NCI-H2081 (cell line): Measurements from ENCODE around the gene MTCL3.

Experiments
- DNase-seq, 2 experiments: peaks; one replicate each; lab custom pipeline; 2025; lab: John Stamatoyannopoulos, UW

The MTCL3 gene

DNA sequence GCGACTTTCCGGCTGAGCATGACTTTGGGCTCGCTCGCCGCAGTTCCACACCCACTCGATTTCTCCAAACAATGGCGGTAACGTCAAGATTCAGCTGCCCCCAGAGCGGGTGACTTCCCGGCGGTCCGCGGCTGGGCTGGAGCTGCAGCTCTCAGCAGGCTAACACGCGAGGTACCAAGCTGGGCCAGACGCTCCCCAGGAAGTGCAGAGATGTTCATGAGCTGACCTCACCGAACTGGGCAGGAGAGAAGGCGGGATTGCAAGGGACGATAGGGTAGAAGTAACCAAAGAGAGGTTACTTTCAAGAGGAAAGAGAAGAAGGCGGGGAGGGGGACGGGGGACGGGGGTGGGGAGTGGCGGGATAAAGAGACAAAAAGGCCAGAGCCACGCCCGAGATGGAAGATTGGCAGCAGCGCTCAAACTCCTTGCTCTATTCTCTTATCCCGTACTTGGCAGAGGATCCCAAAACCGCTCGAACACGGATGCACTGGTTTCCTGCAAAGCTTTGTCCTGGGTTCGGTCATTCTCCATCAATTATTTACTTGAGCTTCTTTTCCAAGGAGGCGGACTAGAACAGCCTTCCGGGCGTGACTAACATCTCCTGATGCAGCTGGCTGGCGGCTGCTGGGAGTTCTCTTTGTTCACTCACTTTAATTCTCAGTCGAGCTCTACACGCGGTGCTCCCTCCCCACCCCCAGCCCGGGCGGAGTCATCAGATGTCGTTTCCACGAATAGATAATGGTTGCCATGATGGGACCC is at the start of gene MTCL3:
MTCL3 (minus strand) TSS at position 626 of the 759 bp plus-strand sequence.
- DNase-seq = peak; percentile 88 to 92

DNA sequence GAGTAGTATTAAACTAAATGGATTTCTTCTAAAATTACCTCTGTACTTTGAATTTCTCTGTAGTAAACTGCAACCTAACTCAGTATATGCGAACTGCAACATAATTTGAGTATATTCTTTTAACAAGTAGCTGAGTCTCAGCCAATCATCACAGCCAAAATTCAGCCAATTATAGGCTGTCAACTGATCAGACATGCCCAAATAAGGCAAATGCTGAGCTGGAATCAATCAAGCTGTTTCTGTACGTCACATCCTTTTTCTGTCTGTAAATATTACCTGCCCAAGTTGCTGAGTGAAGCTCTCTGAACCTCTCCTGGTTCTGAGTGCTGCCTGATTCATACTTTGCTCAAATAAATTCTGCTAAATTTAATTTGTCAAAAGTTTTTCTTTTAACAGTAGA is 48.3 kb upstream of the MTCL3 start:
- no peak for DNase-seq

DNA sequence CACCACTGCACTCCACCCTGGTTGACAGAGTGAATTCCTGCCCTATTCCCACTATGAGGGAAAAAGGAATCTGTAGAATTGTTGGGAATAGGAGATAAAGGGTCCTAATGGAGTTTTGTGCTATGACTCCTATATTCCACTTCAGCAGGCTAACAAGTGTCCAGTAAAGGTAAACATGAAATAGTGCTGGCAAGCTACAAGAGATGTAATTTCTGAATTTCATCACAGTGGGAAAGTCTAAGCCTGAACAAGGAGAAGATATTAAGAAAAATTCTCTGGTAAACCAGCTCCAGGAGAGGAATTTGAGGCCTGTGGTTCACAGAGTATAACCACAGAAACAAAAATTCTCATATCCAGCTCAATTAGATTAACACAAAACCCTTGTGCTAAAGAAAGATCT is 47.5 kb upstream of the MTCL3 start:
- DNase-seq = no peak

DNA sequence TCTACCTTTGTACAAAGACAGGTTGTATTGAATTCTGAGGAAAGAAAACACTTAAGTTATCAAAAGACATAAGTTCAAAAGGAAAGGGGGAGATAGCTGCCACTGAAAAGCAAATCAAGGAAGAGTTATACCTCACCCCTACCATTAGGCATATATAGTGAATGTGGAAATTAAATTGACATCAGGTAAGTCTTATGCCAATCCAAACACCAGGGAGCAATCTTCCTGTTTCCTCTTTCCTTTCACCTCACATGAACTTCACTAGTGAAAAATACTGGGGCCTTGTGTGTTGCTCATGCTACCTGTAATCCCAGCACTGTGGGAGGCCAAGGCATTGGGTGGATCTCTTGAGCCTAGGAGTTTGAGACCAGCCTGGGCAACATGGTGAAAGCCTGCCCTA is 47.0 kb upstream of the MTCL3 start:
- DNase-seq = no peak

DNA sequence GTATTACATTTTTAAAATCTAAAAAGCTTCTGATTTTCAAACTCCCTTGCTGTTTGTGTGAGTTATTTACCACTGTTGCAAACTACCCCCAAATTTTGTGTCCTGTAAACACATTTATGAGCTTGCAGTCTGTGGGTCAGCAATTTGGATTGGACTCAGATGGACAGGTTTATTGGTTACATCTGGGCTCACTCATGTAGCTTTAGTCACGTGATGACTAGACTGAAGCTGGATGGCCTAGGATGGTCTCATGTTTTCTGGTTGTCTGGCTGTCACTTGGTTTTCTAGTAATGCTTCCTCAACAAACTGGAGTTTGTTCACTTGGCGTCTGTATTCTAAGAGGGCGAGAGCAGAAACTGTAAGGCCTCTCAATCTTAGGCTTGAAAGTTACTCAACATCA is 45.6 kb upstream of the MTCL3 start:
- no peak for DNase-seq

DNA sequence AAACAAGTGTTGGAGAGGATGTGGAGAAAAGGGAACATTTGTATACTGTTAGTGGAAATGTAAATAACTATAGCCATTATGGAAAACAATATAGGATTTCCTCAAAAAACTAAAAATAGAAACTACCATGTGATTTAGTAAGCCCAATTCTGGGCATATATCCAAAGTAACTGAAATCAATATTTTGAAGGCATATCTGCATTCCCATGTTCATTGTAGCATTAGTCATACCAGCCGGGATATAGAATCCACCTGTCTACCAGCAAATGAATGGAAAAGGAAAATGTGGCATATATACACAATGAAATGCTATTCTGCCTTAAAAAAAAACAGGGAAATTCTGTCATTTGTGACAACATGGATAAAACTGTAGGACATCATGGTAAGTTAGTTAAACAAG is 42.5 kb upstream of the MTCL3 start:
- DNase-seq = no peak

DNA sequence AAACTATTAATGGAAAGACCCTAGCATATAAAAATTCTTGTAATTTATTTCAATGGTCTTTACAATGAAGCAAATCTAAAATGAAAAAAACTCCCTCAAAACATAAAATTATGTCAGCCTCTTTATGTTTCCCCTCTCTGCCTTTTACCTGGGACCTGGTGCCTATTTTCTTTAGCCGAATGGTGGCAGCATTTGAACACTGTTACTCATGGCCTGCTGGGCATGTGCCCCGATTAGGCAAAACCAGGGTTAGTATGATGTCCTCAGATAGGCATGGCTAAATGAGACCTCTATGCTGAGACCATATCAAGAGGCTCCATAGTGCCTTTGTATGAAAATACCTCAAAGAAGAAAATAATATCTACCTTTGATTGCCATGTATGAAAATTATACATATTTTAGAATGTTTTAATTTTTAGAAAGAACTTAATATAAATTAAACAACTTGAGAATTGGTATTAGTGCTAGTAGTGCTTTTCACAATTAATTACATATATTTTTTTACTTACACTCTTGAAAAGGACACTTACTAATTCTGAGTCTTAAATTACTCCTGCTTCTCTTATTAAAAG is 35.4 kb upstream of the MTCL3 start:
- DNase-seq = peak; percentile 12 to 16

DNA sequence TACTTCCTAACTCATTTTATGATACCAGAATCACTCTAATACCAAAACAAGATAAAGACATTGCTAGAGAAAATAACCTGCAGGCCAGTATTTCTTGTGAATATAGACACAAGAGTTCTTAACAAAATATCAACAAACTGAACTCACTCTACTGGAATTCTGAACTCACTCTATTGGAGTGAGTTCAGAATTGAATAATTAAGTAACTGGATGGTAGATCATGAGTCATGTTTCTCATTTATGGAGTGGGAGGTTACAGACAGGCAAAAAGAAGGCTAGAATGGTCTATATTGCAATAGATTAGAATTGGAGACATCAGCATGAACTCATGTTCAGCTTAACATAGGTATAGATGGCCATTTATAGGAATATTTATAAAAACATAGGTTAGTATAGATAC is 31.3 kb upstream of the MTCL3 start:
- no peak for DNase-seq

DNA sequence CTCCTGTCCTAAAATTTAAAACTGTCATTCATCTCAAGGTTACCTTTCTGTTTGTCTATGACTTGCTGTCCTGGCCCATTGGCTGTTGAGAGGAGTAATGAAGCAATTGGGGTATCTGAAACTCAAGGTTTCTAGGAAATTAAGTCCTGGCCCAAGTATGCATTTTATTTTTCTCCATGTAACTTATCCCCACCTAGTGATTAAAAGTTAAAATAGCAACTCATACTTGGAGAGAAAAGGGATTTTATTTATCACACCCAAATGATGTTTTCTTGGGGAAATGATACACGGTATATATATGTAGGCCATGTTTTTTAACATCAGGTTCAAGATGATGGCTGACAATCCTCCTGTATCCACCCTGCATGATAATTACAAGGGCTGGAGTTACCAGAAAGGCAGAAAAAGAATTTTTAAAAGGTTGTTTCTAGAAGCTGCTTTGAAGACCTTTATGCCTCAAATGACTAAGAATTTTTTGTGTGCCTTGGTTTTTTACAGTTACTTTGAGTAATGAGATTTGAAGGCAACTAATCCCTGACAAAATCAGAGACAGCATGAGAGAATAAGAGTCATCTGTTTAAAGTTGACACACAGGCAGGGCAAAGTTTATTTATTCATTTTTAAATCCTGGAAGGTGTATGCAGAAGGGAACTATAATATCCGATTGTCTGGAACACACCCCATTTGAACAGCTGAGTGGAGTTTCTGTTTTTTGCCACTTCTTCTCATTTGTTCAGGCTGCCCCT is 28.9 kb upstream of the MTCL3 start:
- DNase-seq = no peak

DNA sequence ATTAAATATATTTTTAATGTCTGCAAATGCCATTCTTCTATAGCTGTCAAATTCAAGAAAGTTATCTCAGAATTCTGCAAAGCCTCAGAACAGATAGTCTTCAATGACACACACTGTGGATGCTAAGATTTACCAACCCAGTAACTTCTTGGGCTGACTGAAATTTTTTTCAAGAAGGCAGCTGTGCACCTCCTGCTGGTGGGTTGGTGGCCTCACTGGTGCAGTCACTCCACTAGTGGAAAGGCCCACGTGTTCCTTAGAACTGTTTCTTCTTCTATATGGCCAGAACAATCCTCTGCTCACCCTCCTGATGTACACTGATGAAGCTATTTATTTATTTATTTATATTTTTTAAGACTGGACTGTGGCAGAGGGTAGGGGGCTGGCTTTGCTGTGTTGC is 28.1 kb upstream of the MTCL3 start:
- DNase-seq = no peak

DNA sequence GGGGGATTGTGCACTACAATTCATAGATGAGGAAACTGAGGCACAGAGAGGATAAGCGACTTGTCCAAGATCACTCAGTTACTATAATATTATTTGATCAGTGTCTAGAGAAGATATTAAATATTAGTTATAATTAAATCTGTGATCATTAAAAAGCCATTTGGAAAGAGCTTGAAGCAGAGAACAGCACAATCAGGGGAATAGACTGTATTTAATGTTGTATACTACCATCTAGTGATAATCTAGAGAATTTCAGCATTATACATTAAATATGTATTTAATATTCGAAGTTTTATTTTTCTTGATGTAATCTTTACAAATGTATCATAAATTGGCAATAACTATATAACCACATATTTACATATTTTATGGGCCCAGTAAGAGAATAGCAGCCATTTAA is 20.1 kb upstream of the MTCL3 start:
- DNase-seq = no peak

DNA sequence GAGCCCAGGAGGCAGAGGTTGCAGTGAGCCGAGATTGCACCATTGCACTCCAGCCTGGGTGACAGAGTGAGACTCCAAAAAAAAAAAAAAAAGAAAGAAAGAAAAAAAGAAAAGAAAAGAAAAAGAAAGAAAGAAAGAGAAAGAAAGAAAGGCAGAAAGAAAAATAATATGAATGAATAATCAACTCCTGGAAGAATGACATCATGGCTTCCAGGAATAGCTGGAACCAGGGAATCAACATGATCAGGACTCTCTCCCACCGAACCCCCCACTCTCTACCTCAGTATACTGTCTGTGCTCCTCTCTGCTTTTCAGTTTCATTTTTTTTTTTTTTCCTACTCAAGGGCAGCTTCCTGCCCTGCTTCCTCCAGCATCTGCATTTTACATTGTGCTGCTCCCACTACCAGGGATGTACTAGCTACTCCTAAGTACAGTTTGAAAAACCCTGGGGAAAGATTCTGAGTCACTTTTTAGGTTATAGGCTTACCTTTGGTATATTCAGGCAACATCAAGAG is 19.7 kb upstream of the MTCL3 start:
- DNase-seq = no peak

DNA sequence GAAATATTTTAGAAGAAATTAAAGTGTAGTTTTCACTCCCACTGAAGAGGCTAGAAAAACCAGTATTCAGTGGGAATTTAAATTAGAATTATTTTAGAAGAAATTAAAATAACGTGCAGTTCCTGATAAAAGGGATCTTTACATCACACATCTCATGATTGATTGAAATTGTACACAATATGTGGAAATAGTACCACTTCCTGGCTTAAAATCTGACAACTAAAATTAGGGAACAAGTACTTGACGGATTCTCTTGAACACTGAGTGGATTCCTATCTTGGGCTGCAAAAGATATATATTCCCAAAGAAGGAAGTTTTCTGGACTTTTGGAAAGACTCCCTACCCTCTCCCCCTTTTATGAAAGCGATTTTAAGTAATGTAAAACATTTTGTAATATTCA is 14.6 kb upstream of the MTCL3 start:
- DNase-seq = no peak

DNA sequence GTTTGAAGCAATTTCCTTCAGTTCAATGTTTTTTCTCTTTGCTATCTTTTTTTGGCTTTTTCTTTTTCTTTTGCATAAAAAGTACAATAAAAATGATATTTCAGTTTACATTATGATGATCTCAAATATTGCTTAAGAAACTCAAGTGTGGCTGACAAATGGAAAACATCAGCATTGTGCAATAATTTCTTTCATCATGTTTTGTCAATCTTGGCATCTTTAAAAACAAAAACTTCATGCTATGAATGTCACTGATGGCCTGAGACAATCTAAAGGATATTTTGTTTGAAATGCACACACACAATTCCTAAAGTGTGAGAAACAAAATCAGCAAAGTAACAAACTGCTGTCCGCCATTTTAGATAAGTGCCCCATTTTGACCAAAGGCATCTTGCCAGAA is 13.9 kb upstream of the MTCL3 start:
- no peak for DNase-seq

DNA sequence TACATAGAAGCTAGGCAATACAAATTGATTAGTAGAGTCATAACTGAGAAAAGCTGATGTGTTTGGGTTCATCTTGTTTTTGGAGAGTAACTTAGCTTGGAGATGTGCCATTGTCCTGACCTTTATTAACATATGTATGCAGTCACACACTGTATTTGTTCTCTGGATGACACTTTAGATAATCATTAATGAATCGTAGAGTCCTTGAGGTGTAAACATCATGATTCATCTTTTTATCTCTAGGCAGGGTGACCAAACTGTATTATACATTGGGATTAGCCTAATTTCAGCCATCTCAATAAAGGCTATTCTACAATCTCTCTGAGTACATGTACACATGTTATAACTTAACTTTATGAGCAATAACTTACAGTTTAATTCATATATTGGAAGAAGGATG is 3.6 kb upstream of the MTCL3 start:
- no peak for DNase-seq

DNA sequence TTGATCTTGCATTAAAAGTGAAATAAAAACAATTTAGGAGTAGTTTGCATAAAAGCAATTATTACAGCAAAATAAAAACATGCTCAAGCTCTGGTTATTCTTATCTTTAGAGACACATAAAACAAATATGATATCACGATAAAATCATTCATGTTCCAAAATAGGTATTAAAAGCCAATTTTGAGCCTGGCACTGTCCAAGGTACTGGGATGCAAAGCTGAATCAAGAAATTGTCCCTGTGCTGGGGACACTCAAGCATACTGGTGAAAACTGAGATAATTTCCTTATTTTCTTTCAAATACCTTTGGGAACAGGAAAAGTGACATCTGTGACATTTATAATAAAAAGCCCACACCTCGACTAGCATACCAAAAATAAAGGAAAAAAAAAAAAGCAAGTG is 931 bp upstream of the MTCL3 start:
- no peak for DNase-seq

DNA sequence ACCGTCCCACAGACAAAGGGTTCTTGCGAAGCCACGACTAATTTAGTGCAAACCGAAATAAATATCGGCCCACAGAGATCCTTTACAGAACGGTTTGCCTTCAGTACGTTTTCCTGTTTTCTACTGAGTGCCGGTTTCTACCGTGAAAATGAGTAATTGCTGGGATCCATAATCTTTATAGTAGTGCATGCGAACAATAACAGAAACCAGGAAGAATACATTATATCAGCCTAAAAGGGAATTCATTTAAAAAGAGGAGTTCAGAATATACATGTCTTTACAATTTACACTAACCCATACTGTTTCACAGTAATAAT is 292 bp upstream of the MTCL3 start:
- DNase-seq = no peak

DNA sequence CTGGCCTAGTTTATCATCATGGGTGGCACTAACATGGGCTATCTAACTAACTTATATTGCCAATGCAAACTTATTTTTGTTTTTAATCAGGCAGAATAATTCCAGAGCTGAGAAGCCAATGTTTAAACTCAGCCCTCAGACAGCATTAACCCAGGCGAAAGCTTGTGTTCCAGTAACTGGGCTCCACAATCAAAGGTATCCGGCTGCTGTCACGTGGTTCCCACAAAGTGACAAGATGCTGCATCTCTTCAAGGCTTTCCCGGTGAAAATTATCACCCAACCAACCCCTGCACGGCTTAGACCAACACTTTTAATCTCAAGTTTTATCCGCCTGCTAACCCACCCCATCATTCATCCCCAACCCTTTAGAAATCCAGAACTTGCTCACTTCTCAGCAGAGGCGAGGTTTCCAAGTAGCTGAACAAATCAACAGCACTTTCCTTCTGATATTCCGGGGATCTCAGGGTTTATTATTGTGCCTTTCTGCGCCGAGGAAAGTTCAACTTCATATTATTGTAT is 885 bp downstream of the MTCL3 start:
- DNase-seq = peak; percentile 28 to 49

DNA sequence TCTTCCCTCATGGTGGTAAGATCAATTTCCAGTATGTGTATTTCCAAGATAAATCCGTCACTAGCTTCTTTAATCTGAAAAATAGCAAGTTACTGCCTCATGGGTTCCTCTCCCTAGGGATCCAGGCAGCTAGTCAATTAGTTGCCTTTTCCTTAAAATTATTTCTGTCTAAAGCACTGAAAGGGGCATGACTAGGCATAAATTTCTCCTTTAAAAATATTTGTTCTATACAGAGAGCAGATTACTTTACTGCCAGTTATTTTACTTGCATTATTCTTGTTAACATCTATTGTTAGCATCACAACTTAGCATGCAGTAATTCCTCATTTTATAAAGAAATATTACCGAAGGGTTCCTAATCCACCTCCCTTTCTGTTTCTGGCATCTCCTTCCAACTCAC is 1.4 kb downstream of the MTCL3 start:
- DNase-seq = no peak

DNA sequence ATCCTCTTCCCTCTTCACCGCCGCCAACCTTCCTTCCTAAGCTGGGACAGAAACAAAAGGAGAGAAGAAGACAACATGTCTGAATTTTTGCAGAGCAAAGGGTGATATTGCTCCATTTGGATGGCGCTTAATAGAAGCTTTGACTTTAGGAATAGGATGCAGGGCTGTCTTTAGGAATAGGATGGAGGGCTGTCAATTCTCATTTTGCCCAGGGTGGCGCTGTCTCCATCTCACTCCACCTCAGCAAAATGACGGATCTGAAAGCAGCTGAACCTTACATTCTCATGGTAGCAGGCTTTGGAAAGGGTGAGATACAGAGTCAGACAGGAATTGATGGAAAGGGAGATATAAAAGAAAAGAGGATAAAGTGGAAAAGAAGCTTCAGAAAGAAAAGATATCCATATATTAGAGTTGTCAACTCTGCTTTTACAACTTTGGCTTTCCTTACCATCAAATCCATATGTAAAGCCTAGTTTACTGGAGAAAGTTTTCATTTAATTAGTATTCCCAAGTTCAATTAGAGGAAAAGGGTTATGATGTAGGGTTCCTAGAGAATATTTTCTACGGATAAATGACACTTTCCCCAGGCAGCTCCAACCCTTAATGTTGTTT is 2.4 kb downstream of the MTCL3 start:
- DNase-seq = peak; percentile 49 to 69

DNA sequence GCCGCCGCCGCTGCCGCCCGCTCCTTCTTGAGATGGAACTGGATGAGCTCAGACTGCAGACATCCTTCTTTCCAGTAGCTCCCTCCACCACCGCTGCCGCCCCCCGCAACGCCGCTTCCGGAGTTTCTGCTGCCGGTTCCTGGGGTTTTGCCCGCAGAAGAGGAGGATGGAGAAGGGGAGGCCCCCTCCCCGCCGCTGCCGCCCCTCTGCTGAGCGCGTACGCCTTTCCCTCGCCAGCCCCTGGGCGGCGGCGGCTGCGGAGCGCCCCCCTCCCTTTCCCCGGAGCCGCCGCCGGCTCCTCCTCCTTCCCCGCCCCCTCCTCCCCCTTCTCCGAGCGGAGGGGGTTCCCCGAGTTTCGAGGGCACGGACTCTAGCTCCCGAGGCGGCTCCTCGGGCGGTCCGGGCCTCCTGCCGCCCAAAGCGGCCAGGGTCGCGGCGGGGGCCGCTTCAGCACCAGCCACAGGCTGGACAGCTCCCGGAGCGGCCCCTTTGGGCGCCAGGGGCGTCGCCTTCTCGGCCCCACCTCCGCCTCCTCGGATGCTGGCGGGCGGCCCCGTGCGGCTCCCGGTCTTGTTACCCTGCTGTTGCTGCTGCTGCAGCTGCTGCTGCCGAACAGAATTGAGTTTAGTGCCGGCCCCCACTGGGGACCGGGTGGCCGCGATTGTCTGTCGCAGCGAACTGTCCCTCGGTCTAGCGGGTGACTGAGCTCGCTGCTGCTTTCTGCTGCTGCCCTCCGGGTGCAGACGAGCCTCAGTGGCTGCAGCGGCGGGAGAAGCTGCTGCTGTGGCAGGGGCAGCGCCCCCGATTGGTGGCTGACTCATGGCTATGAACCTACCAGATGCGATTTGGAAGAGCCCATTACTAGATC is 3.1 kb downstream of the MTCL3 start:
- DNase-seq = peak; percentile 58 to 72
